ENCODE data around the gene C2CD3. TPM values are rescaled to one million over a fixed set of nuclear protein-coding genes. Genes with fewer than 3 reads are reported as not detected.

Gene C2CD3
- total and polyA plus RNA-seq, 10 of the 15 experiments (the other 5 are each of a cell fraction or from before 2014, with no cell fraction given) = 2.3 to 24.0 (median 16.3) TPM

GRCh38 chr11:73988227-73988626 lies 182.6 kb downstream of the C2CD3 start (continued):
- TF ChIP-seq BCLAF1 (IDR thresholded peaks at IDR 0.05) (no peak), NFYB (IDR thresholded peaks at IDR 0.05; ENCODE audit: insufficient read depth, low read depth, low read length) (no peak), CEBPB (IDR thresholded peaks at IDR 0.05; ENCODE audit: borderline replicate concordance in 1 of 2, low read depth in 2 of 2, low read length in 2 of 2) (no peak), BCL3 (IDR thresholded peaks at IDR 0.05; ENCODE audit: borderline replicate concordance, insufficient read depth, low read depth, low read length, poor library complexity, severe bottlenecking) (no peak), NRF1 (conservative IDR thresholded peaks at IDR 0.05; ENCODE audit: low read depth, low read length) (no peak), GABPA (IDR thresholded peaks at IDR 0.05; ENCODE audit: low read depth) (no peak), ZNF687 (IDR thresholded peaks at IDR 0.05) (no peak), E2F8 (IDR thresholded peaks at IDR 0.05; ENCODE audit: low read depth, partially characterized antibody) (no peak), MTA2 (IDR thresholded peaks at IDR 0.05; ENCODE audit: low read depth) (no peak), PBX3 (IDR thresholded peaks at IDR 0.05; ENCODE audit: insufficient replicate concordance, low read depth, low read length) (no peak), EGR1 (IDR thresholded peaks at IDR 0.05; ENCODE audit: borderline replicate concordance in 1 of 2, low read depth in 2 of 2, low read length in 2 of 2) (no peak)
